22Rv1 (cell line): ENCODE measurements around the gene MEIS1.

ENCODE experiments used
- H3K27ac ChIP-seq: fragments of 450-650 bp; 2 replicates; pipeline ENCODE4 v1.5.1; 2017
- CTCF ChIP-seq: fragments of 450-650 bp; IDR thresholded peaks from 2 replicates; pipeline ENCODE4 v1.5.1; 2017; ENCODE audit warnings: mild to moderate bottlenecking
- ZFX ChIP-seq: fragments of 450-650 bp; IDR thresholded peaks from 2 replicates; pipeline ENCODE4 v1.6.1; 2017; ENCODE audit warnings: antibody characterized with exemption, borderline replicate concordance

The MEIS1 gene

GRCh38 chr2:66528974-66529724 lies 94.2 kb downstream of the MEIS1 start:
- TF ChIP-seq CTCF (no peak), ZFX (no peak)
- H3K27ac ChIP-seq = no peak overlapping the region

- TF ChIP-seq CTCF = no peak
- TF ChIP-seq ZFX = no peak
- H3K27ac ChIP-seq = no peak overlapping the region
Measured at GRCh38 chr2:66530651-66531050, 95.7 kb downstream of the MEIS1 start.

GRCh38 chr2:66531155-66531554 lies 96.2 kb downstream of the MEIS1 start:
- no peak for TF ChIP-seq CTCF
- TF ChIP-seq ZFX = no peak
- no peak overlapping the region for H3K27ac ChIP-seq

- TF ChIP-seq CTCF = no peak
- TF ChIP-seq ZFX = no peak
- no peak overlapping the region for H3K27ac ChIP-seq
Measured at GRCh38 chr2:66531567-66531966, 96.6 kb downstream of the MEIS1 start.

GRCh38 chr2:66532972-66533868 lies 98.3 kb downstream of the MEIS1 start:
- H3K27ac ChIP-seq = no peak overlapping the region
- TF ChIP-seq ZFX (no peak), CTCF (no peak)

- no peak overlapping the region for H3K27ac ChIP-seq
Measured at GRCh38 chr2:66534461-66534860, 99.5 kb downstream of the MEIS1 start.

More at GRCh38 chr2:66534461-66534860, 99.5 kb downstream of the MEIS1 start:
- TF ChIP-seq CTCF (no peak), ZFX (no peak)
